ENCODE results near the gene MRPL46. TPM values are rescaled to one million over a fixed set of nuclear protein-coding genes. Genes with fewer than 3 reads are reported as not detected.
"Not testable (repeated sequence)": the region's sequence is repeated elsewhere in the genome, so short reads cannot be mapped to it uniquely, and the experiment has no call there.

The MRPL46 gene
- total RNA-seq, 1 donor from 2014 or later, result 17.8 TPM

GRCh38 chr15:88476635-88477060 lies 9.5 kb upstream of the MRPL46 start:
- peak; percentile 68 for DNase-seq (ENCODE audit: low spot score)
- Histone ChIP-seq H3K79me2 (ENCODE audit: low read depth) (no peaks in the 10 kb centered on the region), H3K9me3 (ENCODE audit: low read depth) (no peaks in the 10 kb centered on the region), H3K27me3 (no peaks in the 10 kb centered on the region), H3K4me1 (no peaks in the 10 kb centered on the region), H3K36me3 (no peaks in the 10 kb centered on the region), H2AFZ (replicated peaks) (no peak overlapping the region), H4K20me1 (ENCODE audit: low read depth) (no peaks in the 10 kb centered on the region), H3K9ac (no peak overlapping the region), H3K27ac (no peak overlapping the region), H3K4me3 (no peak overlapping the region), H3K4me2 (no peak overlapping the region), H3F3A (ENCODE audit: low read depth) (peaks cover 4% of the 10 kb centered on the region)
- Mint-ChIP-seq H3K4me1 (peaks cover 4% of the 10 kb centered on the region), H3K27ac (no peak overlapping the region), H3K27me3 (ENCODE audit: insufficient read depth, low read depth) (peaks cover 7% of the 10 kb centered on the region), H3K9me3 (no peaks in the 10 kb centered on the region), H3K4me3 (no peak overlapping the region), H3K36me3 (peaks cover 16% of the 10 kb centered on the region)
- TF ChIP-seq CTCF (IDR thresholded peaks at IDR 0.05) (peak; percentile 72), EZH2 (IDR thresholded peaks at IDR 0.05) (no peak)

GRCh38 chr15:88473661-88474293 lies 6.6 kb upstream of the MRPL46 start:
- H3K9ac ChIP-seq; H3K4me1 ChIP-seq; H3K4me3 Mint-ChIP-seq; H3K27ac ChIP-seq; H2AFZ ChIP-seq (replicated peaks); H3K4me3 ChIP-seq; H3K27me3 Mint-ChIP-seq (ENCODE audit: insufficient read depth, low read depth); H3K4me2 ChIP-seq; H3K27ac Mint-ChIP-seq; H3K27me3 ChIP-seq; DNase-seq (ENCODE audit: low spot score); H3F3A ChIP-seq (ENCODE audit: low read depth); H3K36me3 ChIP-seq; H3K79me2 ChIP-seq (ENCODE audit: low read depth); H3K4me1 Mint-ChIP-seq; H3K9me3 ChIP-seq (ENCODE audit: low read depth); H3K9me3 Mint-ChIP-seq; H4K20me1 ChIP-seq (ENCODE audit: low read depth): not testable (repeated sequence)
- H3K36me3 Mint-ChIP-seq, result peaks cover 11% of the 10 kb centered on the region

GRCh38 chr15:88472225-88472624 lies 5.0 kb upstream of the MRPL46 start:
- no peak overlapping the region for H3K27ac Mint-ChIP-seq

More at GRCh38 chr15:88472225-88472624, 5.0 kb upstream of the MRPL46 start:
- Histone ChIP-seq H3K4me2 (no peak overlapping the region), H3K4me3 (no peak overlapping the region), H3K27ac (no peak overlapping the region), H3K36me3 (no peaks in the 10 kb centered on the region), H3K27me3 (no peaks in the 10 kb centered on the region), H4K20me1 (ENCODE audit: low read depth) (no peaks in the 10 kb centered on the region), H3K9ac (no peak overlapping the region), H3F3A (ENCODE audit: low read depth) (no peaks in the 10 kb centered on the region), H2AFZ (replicated peaks) (no peak overlapping the region), H3K9me3 (ENCODE audit: low read depth) (no peaks in the 10 kb centered on the region), H3K79me2 (ENCODE audit: low read depth) (peaks cover 17% of the 10 kb centered on the region), H3K4me1 (peaks cover 4% of the 10 kb centered on the region)
- TF ChIP-seq CTCF (IDR thresholded peaks at IDR 0.05) (no peak), EZH2 (IDR thresholded peaks at IDR 0.05) (no peak), EZH2phosphoT487 (IDR thresholded peaks at IDR 0.05) (no peak)
- Mint-ChIP-seq H3K36me3 (peaks cover 7% of the 10 kb centered on the region), H3K27me3 (ENCODE audit: insufficient read depth, low read depth) (peaks cover 2% of the 10 kb centered on the region), H3K4me3 (no peak overlapping the region), H3K9me3 (no peaks in the 10 kb centered on the region), H3K4me1 (peaks cover 8% of the 10 kb centered on the region)
- no peak for DNase-seq (ENCODE audit: low spot score)
